Endothelial cell of umbilical vein (primary cell): Measurements from ENCODE around the gene NFU1. TPM values are rescaled to one million over a fixed set of nuclear protein-coding genes. Genes with fewer than 3 reads are reported as not detected.
A peak's percentile ranks its signal among the peaks of the same experiment; 100 is the strongest.
"Not testable (repeated sequence)": the region's sequence is repeated elsewhere in the genome, so short reads cannot be mapped to it uniquely, and the experiment has no call there.

Experiments
- BruUV-seq: library from RNA; stranded (reverse); fragments of 400-500 nt; replicated peaks from 2 replicates; lab custom pipeline; 2021; lab: Mats Ljungman, UMichigan
- CTCF ChIA-PET: fragments of 300-600, 350-600 bp; sonication (Branson Sonifier 250); formaldehyde crosslinking; loops from one replicate; lab custom pipeline; 2021; ENCODE audit warnings: antibody characterized with exemption, inconsistent platforms; lab: Charles Lee
- POLR2A ChIA-PET: fragments of 300-600, 350-600 bp; sonication (Branson Sonifier 250); formaldehyde crosslinking; loops from one replicate; lab custom pipeline; 2021; ENCODE audit warnings: antibody characterized with exemption, inconsistent platforms; lab: Charles Lee
- DNase-seq: peaks from one replicate; pipeline ENCODE4 v3.0.0-alpha.2; 2011; ENCODE audit warnings: low read depth, low spot score
- FAIRE-seq: peaks from 2 replicates; lab custom pipeline; 2011; peaks lifted over from hg19 to GRCh38; lab: Jason Lieb, UNC
- H2AFZ ChIP-seq: 2 replicates; pipeline ENCODE4 v1.6.0; 2012; ENCODE audit warnings: low read depth, low read length, control low read depth, inconsistent platforms
- H3K27ac ChIP-seq: 2 replicates; pipeline ENCODE4 v1.5.1; 2011; ENCODE audit warnings: low read depth, mild to moderate bottlenecking, control low read depth, low read length, moderate library complexity; ENCODE audit not compliant: insufficient read depth
- H3K27me3 ChIP-seq, 2 experiments: 2 replicates each; pipeline versions ENCODE4 v1.6.0 to v1.6.1; 2011; ENCODE audit warnings: low read length in 2 of 2, mixed read lengths in 1 of 2; ENCODE audit not compliant: control insufficient read depth in 2 of 2, insufficient read depth in 2 of 2
- H3K36me3 ChIP-seq, 2 experiments: 2 replicates in 1 of 2; 3 replicates in 1 of 2; pipeline ENCODE4 v1.5.1; 2011; ENCODE audit warnings: low read length in 2 of 2, mild to moderate bottlenecking in 1 of 2, moderate library complexity in 1 of 2; ENCODE audit not compliant: control insufficient read depth in 2 of 2, insufficient read depth in 2 of 2; ENCODE audit errors: extremely low read depth in 1 of 2
- H3K4me1 ChIP-seq: 3 replicates; pipeline ENCODE4 v1.5.1; 2011; ENCODE audit warnings: mild to moderate bottlenecking, low read length; ENCODE audit not compliant: control insufficient read depth, insufficient read depth; ENCODE audit errors: extremely low read depth
- H3K4me2 ChIP-seq: 2 replicates; pipeline ENCODE4 v1.6.1; 2011; ENCODE audit warnings: low read length, control low read depth, mixed read lengths; ENCODE audit not compliant: insufficient read depth
- H3K4me3 ChIP-seq, 3 experiments: fragments of 200-600 bp in 1 of 3; sonication (generic), shearing (Covaris generic) in 1 of 3; replicated peaks in 1 of 3; 2 replicates each; pipeline ENCODE4 v1.5.1; 2011 to 2016; ENCODE audit warnings: control low read depth in 3 of 3, low read length in 3 of 3, mild to moderate bottlenecking in 2 of 3, inconsistent platforms in 1 of 3, low read depth in 1 of 3, moderate library complexity in 1 of 3; ENCODE audit not compliant: insufficient read depth in 1 of 3
- H3K79me2 ChIP-seq: 2 replicates; pipeline ENCODE4 v1.6.0; 2012; ENCODE audit warnings: low read length, inconsistent platforms; ENCODE audit not compliant: control insufficient read depth, insufficient read depth
- H3K9ac ChIP-seq: replicated peaks from 2 replicates; pipeline ENCODE3; 2011; ENCODE audit warnings: low read length, control low read depth; ENCODE audit not compliant: insufficient read depth; ENCODE audit errors: extremely low read depth
- H3K9me1 ChIP-seq: replicated peaks from 3 replicates; pipeline ENCODE4 v1.6.0; 2011; ENCODE audit warnings: mild to moderate bottlenecking, low read length; ENCODE audit not compliant: control insufficient read depth, insufficient read depth; ENCODE audit errors: extremely low read depth
- H3K9me3 ChIP-seq: replicated peaks from 2 replicates; pipeline ENCODE4 v1.5.1; 2012; ENCODE audit warnings: low read length, inconsistent platforms; ENCODE audit not compliant: control insufficient read depth, insufficient read depth
- H4K20me1 ChIP-seq: replicated peaks from 2 replicates; pipeline ENCODE3; 2011; ENCODE audit warnings: mild to moderate bottlenecking, low read length; ENCODE audit not compliant: control insufficient read depth, insufficient read depth; ENCODE audit errors: extremely low read depth
- GATA2 ChIP-seq: IDR thresholded peaks from 2 replicates; pipeline ENCODE4 v1.7.0; 2011; ENCODE audit warnings: low read depth, mild to moderate bottlenecking, moderate library complexity, mixed read lengths, low read length; ENCODE audit not compliant: insufficient read length, insufficient read depth
- POLR2AphosphoS5 ChIP-seq: IDR thresholded peaks from 2 replicates; pipeline ENCODE4 v1.6.1; 2012; ENCODE audit warnings: low read depth, mild to moderate bottlenecking, control low read depth, low read length, moderate library complexity; ENCODE audit not compliant: insufficient read depth
- dilution Hi-C: fragments of 300-500 bp; cut with MboI; formaldehyde crosslinking; loops from one replicate; pipeline ENCODE4 v1.15.0; 2019; ENCODE audit warnings: low sequenced_read_pairs; ENCODE audit not compliant: extremely low pct_ligation_motif_present
- intact Hi-C: fragments of 100-400 bp; cut with micrococcal nuclease; formaldehyde crosslinking; loops from one replicate; pipeline ENCODE4 v1.10.0; 2022
- polyA plus RNA-seq, 4 experiments: library from polyadenylated mRNA; depleted of rRNA in 3 of 4; stranded (reverse) in 3 of 4; unstranded in 1 of 4; fragments of >200 nt; gene quantifications; 2 replicates each; pipeline versions ENCODE4 v1.2.1 to v1.2.3, GENCODE V29; 2011 to 2012; ENCODE audit warnings: missing spikeins in 1 of 4
- total RNA-seq: library from RNA; stranded (reverse); gene quantifications from 2 replicates; pipeline ENCODE4 v1.2.3, GENCODE V29; 2021

Gene NFU1
- total and polyA plus RNA-seq, 2 donors (not counting 3 experiments of a cell fraction or from before 2014, with no cell fraction given) = 19.6 to 49.7 TPM

GRCh38 chr2:69449906-69450305 is 12.7 kb upstream of the NFU1 start:
- no peaks in the 10 kb centered on the region for H3K36me3 ChIP-seq
- H3K4me2 ChIP-seq = no peak overlapping the region
- FAIRE-seq (no peak), DNase-seq (peak; percentile 18)
- no peaks in the 10 kb centered on the region for H3K9me1 ChIP-seq
- H3K4me3 ChIP-seq = no peak overlapping the region
- H3K4me1 ChIP-seq = no peaks in the 10 kb centered on the region
- no peak overlapping the region for H3K9ac ChIP-seq
- H3K27ac ChIP-seq = no peak overlapping the region
- TF ChIP-seq POLR2AphosphoS5 (no peak), GATA2 (peak; percentile 10)
- CTCF ChIA-PET = no interaction called here
- dilution Hi-C loops (no loop called here), intact Hi-C loops (no loop called here)
- no peaks in the 10 kb centered on the region for H3K79me2 ChIP-seq
- H2AFZ ChIP-seq = no peak overlapping the region
- H3K9me3 ChIP-seq = no peaks in the 10 kb centered on the region
- POLR2A ChIA-PET = no interaction called here
- no peaks in the 10 kb centered on the region for H3K27me3 ChIP-seq
- no peaks in the 10 kb centered on the region for H4K20me1 ChIP-seq
- BruUV-seq = no TSS peak

- DNase-seq, H3K27me3 ChIP-seq, H3K4me3 ChIP-seq, H3K9me1 ChIP-seq, H3K79me2 ChIP-seq, dilution Hi-C loops, H3K36me3 ChIP-seq, H3K9me3 ChIP-seq, H3K4me1 ChIP-seq, BruUV-seq, H2AFZ ChIP-seq, H4K20me1 ChIP-seq, intact Hi-C loops, POLR2A ChIA-PET, H3K4me2 ChIP-seq, FAIRE-seq, H3K27ac ChIP-seq, H3K9ac ChIP-seq, CTCF ChIA-PET: not testable (repeated sequence)
Observed at GRCh38 chr2:69443673-69444072, 6.4 kb upstream of the NFU1 start.

- BruUV-seq, H3K9me3 ChIP-seq, H3K4me3 ChIP-seq, H3K36me3 ChIP-seq, H3K4me2 ChIP-seq, FAIRE-seq, H4K20me1 ChIP-seq, H3K27me3 ChIP-seq, H3K9ac ChIP-seq, H3K9me1 ChIP-seq, POLR2A ChIA-PET, dilution Hi-C loops, H3K4me1 ChIP-seq, H3K27ac ChIP-seq, DNase-seq, H2AFZ ChIP-seq: not testable (repeated sequence)
- H3K79me2 ChIP-seq = peaks cover 17% of the 10 kb centered on the region
- intact Hi-C loops = loop anchor here (5.0 kb wide), 1 partner anchor 378 kb away; no protein-coding TSS in a partner anchor
- CTCF ChIA-PET = interaction anchor here (1.2 kb wide), 1 partner anchor 76 kb away, joined by 3 read pairs; no protein-coding TSS in a partner anchor
Observed at GRCh38 chr2:69439499-69439898, 2.3 kb upstream of the NFU1 start.
